Right lobe of liver (tissue), 4 donors: Measurements from ENCODE around the gene SNTA1.

Experiments used
- CTCF ChIP-seq, 4 donors: fragments of 200-600 bp in 3 of 4; fragments of 450-650 bp in 1 of 4; IDR thresholded peaks; one replicate each; pipeline versions ENCODE4 v1.5.1 to v1.8.0; 2016 to 2022; ENCODE audit warnings: antibody characterized with exemption in 4 of 4, mild to moderate bottlenecking in 2 of 4
- POLR2A ChIP-seq: fragments of 450-650 bp; IDR thresholded peaks from one replicate; pipeline ENCODE4 v1.6.1; 2017; ENCODE audit warnings: antibody characterized with exemption, mild to moderate bottlenecking
- donor health status: DM: no; HTN: no; CAD: no.
- donor health status: DM: no; HTN: no; CAD: no.
- donor health status: DM: no; HTN: yes; CAD: no.

- TF ChIP-seq CTCF (IDR thresholded peaks at IDR 0.05): no peak
- TF ChIP-seq POLR2A: no peak
These were observed 35.2 kb downstream of the SNTA1 start for GRCh38 chr20:33408313-33408712.
